ENCODE results near the gene WASF2.

GRCh38 chr1:27400963-27401341 lies 89.0 kb downstream of the WASF2 start:
- no peak for TF ChIP-seq CTCF (IDR thresholded peaks at IDR 0.05)
- TF ChIP-seq POLR2A (IDR thresholded peaks at IDR 0.05), result no peak

Data from body of pancreas (tissue), 4 donors.